GOT3 (cell line): ENCODE data around the gene PCCA.
"Not testable (repeated sequence)": the region's sequence is repeated elsewhere in the genome, so short reads cannot be mapped to it uniquely, and the experiment has no call there.

Experiments used
- DNase-seq: peaks from one replicate; lab custom pipeline; 2025; ENCODE audit warnings: mixed read lengths; lab: John Stamatoyannopoulos, UW

The PCCA gene

DNA sequence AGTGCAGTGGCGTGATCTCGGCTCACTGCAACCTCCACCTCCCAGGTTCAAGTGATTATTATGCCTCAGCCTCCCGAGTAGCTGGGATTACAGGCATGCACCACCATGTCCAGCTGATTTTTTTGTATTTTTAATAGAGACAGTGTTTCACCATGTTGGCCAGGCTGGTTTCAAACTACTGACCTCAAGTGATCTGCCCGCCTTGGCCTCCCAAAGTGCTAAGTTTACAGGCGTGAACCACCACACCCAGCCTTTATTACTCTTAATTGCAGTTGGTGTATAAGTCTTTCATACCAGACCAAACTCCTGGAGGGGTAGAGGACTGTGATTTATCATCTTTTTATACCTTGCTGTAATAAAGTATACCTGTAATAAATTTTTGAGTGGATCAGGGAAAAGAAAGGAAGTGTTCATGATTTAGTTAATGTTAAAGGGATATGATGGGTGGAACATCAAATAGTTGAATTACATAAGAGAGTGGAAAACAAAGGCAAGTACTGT is 52.6 kb downstream of the PCCA start:
- not testable (repeated sequence) for DNase-seq

GRCh38 chr13:100146534-100146933 is 57.6 kb downstream of the PCCA start:
- DNase-seq: no peak

GRCh38 chr13:100147825-100148224 is 58.9 kb downstream of the PCCA start:
- DNase-seq: no peak

- no peak for DNase-seq
Observed at GRCh38 chr13:100148422-100148821, 59.5 kb downstream of the PCCA start.

DNA sequence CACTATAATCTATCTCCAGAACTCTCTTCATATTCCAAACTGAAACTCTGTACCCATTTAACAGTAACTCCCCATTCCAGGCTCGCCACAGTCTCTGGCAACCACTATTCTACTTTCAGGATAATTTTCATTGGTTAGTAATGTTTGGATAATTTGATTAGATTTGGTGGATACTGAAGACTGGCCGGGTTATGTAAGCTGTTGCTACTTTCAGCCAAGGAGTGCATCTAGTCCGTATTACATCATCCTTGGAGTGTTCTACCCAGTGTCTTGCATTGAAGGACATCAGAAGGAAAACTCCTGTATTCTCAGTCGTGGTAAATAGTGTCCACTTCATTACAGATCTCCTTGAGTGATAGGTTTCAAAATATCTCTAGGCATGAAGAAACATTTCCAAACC is 60.5 kb downstream of the PCCA start:
- DNase-seq: no peak

DNA sequence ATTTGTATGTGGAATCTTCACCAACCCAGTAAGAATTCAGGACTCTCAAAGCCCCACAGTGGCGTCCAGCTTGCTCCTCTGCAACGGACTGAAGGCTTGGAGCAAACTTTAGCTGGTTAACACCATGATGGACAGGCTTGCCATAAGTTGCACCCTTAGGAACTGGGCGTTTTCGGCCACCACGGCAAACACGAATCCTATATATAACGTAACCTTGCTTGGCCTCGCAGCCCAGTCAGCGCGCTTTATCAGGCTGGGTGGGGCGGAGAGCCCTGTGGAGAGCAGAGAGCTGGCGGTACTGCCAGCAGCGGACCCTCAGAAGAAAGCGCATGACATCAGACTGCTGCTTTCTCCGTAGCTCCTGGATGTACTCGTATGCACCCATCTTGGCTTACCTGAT is 61.8 kb downstream of the PCCA start:
- not testable (repeated sequence) for DNase-seq

GRCh38 chr13:100154842-100155416 is 66.0 kb downstream of the PCCA start:
- no peak for DNase-seq

DNA sequence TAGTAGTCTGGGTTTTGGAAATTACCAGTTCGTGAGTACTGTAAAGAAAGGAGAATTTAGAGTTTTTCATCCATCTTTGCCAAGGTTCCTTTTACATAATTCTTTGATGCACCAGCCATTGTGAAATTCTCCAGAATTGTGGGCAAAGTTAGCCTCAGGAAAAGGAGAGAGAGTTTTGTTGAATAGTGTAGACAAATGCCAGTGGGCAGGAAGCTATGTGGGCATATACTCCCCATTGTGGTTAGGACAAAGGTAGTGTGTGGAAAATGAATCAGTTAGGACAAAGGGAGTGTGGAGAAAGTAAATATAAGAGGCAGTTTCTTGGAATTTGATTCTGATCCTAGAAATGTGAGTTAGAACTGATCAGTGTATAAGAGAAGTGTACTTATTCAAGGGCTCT is 67.9 kb downstream of the PCCA start:
- no peak for DNase-seq

DNA sequence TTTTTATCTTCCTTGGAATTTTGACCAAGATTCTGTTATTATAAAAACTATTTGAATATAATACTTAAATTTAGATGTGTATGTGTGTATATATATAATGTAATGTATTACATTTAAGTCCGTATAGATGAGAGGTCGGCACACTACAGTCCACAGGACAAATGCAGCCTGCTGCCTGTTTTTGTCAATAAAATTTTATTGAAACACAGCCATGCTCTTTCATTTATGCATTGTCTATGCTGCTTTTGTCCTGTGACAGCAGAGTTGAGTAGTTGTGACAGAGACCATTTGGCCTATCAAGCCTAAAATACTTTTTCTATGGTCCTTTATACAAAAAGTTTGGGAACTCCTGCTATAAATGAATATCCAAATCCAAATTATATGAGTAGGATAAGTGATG is 69.7 kb downstream of the PCCA start:
- no peak for DNase-seq

DNA sequence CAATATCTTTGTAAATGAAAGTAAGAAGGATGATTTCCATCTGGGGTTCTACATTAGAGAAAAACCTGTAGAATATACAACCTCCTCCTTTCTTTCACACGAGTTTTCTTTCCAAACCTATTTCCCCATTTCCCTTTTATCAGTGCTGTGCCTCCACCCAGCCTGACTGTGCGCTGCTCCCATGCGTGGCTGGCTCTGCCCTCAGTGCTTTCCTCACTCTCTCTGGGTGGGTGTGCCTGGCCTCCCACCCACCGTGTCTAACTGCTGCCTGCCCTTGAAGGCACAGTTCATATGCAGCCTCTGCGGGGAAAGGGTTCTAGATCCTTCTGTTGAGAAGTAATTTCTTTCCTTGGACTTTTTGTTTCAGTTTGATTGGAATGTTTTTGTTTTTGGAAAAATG is 70.7 kb downstream of the PCCA start:
- no peak for DNase-seq

DNA sequence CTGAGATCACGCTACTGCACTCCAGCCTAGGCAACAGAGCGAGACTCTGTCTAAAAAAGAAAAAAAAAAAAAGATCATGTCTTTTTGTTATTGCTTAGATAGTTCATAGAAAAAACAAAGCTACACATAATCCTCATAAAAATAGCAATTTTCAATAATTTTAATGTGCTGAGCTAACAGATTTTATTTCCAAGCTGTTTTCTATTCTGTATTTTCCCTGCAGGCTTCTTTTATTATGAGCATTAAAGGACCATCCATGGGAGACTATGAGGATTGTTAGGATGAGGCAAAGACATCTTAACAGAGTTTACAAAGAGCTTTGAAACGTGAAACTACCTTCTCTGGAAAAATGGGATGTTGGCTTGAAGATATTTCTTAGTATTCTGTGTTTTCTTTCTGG is 71.6 kb downstream of the PCCA start:
- no peak for DNase-seq

DNA sequence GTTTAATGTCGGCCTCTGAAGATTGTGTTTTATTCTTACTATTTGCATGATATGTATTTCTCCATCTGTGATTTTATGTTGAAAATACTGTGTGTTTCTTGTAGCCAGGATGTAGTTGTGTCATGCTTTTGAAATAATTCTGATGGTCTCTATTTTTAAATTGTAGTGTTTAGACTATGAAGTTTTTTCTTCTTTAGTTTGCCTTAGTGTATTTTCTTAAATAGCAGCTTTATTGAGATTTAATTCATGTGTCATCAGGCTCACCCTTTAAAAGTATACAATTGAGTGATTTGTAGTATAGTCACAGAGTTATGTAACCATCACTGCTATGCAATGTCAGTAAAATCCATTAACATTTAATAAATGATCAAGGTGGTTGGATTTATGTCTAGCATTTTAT is 74.5 kb downstream of the PCCA start:
- DNase-seq: no peak

GRCh38 chr13:100173203-100173602 is 84.3 kb downstream of the PCCA start:
- DNase-seq: no peak

DNA sequence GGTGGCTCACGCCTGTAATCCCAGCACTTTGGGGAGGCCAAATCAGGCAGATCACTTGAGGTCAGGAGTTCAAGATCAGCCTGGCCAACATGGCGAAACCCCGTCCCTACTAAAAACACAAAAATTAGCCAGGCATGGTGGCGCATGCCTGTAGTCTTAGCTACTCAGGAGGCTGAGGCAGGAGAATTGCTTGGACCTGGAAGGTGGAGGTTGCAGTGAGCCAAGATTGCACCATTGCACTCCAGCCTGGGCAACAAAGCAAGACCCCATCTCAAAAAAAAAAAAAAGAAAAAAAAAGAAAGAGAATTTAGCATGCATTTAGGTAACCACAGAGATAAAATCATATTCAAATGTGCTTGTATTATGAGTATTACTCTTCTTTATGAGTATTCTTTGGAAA is 85.6 kb downstream of the PCCA start:
- not testable (repeated sequence) for DNase-seq

- DNase-seq: no peak
Observed at GRCh38 chr13:100175078-100175802, 86.3 kb downstream of the PCCA start.

DNA sequence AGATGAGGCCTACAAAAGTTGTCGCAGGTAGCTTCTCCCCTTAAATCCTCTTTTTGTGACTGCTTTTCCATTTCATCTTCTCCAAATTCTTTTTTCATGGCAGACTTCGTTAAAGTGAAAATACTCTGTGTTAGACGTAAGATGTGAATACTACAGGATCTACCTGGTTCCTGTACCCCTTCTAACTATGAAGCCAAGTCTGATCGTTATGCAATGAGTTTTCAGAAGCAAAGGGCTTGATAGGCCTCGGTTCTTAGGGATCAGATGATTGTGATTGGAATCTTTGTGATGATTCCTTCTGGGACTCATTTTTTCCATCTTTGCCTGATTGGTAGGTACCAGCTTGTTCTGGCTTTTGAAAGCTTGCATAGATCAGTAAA is 86.9 kb downstream of the PCCA start:
- no peak for DNase-seq

GRCh38 chr13:100176801-100177400 is 88.0 kb downstream of the PCCA start:
- DNase-seq: no peak

- DNase-seq: no peak
Observed at GRCh38 chr13:100178309-100178708, 89.4 kb downstream of the PCCA start.

- no peak for DNase-seq
Observed at GRCh38 chr13:100179276-100179675, 90.4 kb downstream of the PCCA start.

- no peak for DNase-seq
Observed at GRCh38 chr13:100182900-100183490, 94.1 kb downstream of the PCCA start.

DNA sequence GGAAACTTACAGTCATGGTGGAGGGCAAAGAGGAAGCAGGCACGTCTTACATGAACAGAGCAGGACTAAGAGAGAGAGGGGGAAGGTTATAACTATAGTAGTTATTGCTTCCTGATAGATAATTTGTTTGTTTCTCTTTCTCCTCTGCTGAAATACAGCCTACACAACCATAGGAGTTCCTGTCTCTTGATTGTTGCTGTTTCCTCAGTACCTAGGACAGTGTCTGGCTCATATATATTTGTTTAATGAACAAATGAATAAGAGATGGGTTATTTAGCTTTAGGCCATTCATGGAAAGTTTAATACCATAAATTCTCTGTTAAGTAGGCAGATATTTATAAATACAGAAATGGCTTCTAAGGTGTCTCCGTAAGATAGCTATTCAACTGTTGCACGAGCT is 95.2 kb downstream of the PCCA start:
- no peak for DNase-seq

GRCh38 chr13:100195568-100195967 is 106.7 kb downstream of the PCCA start:
- DNase-seq: no peak

GRCh38 chr13:100196375-100196774 is 107.5 kb downstream of the PCCA start:
- no peak for DNase-seq
